Fibroblast of skin of right quadriceps (primary cell): Measurements from ENCODE around the gene BRSK1.

ENCODE experiments used
- DNase-seq: peaks from one replicate; pipeline ENCODE4 v3.0.0-alpha.2; 2013

Gene BRSK1

DNA sequence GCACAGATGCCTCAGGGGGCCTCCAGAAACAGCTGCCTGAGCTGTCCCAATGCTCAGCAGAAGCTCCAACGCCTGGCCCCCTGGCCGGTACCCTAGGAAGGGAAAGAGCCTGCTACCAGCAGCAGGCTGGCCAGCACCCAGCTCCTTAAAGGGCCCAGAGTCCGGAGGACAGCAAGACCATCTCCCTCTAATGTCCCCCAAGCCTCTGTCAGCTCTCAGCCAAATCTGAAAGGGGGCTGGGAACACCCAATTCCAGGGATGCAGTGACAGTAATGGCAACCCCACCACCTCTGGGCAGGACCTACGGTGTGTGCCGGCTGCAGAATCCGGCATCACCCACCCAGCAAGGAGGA lies 29.2 kb upstream of the BRSK1 start:
- no peak for DNase-seq

DNA sequence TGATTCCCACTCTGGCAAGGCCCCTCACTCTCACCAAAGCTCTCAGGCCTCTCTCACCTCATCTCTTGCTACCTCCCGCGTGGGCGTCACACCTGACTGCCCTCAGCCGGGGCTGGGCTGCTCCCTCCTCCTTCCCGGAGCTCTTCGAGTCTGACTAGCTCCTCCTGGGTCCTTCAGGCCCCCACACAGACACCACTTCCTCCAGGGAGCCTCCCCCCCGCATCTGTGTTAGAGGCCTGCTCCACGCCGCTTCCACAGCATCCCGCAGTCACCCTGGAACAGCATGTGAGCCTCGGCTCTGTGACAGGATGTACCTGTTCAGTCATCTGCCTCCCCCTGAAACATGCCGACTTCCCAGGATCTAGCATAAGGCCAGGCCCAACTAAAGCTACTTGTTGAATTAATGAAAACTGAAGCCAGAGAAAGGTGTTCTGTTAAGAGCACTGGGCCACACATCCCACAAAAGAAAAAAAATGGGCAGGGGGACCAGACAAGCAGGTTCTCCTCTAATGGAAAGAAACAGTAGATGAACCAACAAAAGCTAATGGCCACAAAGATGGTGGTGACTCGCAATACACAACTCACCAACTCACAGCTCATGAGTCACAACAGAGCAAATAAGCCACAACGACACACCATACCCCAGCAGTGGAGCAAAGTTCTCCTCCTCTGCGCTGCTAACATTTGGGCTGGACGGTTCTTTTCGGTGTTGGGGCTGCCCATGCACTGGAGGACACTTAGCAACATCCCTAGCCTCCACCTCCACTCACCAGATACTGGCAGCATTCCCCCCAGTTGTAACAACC lies 28.0 kb upstream of the BRSK1 start:
- peak; percentile 23 for DNase-seq

- DNase-seq = no peak
Observed at GRCh38 chr19:55256562-55257460, 27.0 kb upstream of the BRSK1 start.

- DNase-seq = no peak
Observed at GRCh38 chr19:55257461-55258420, 26.1 kb upstream of the BRSK1 start.

DNA sequence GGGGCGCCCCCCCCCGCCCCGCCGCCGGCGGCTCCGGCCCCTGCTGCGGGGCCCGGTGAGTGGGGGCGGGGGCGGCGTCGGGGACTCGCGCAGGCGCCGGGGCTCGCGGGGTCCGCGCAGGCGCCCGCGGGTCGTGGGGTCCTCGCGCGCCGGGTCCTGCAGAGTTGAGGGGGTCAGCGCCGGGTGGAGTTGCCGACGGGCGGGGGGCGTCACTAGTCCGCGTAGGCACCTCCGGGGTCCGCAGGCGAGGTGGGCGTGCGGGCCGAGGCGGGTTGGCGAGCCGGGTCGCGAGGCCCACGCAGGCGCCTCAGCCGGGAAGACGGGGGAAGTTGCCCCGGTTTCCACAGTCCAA lies 25.3 kb upstream of the BRSK1 start:
- DNase-seq = no peak

DNA sequence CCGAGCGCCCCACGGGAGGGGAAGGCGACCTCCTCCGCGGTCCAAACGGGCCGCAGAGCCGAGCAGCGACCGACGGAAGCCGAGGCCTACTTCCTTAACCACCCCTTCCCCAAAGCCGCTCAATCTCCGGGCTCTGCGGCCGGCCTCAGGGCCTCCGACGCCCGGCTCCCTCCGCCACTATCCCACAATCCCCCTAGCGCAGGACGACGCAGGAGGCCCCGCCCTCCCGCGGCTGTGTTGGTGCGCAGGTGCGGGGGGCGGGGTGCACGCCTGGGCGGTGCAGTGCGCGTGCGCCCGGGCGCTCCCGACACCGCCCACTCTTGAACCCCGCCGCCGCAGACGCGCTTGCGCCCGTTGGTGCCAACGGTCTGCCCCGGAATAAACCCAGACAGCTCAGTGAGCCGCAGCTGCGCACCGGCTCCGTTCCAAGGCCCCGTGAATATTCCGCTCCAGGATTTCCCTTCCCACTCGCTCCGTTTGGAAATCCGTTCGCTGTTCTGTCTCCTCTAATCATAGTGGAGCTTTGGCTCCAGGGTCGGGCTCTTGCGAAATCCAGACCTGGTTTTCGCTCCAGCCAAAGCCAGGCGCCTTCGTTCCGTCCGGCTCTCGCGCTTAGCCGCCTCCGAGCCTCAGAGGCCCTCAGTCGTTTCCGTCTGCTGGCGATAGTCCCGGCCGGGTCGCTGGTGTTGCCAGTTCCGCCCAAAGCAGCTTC lies 24.8 kb upstream of the BRSK1 start, which contains the start of gene PPP6R1:
Gene PPP6R1 (minus strand): TSS at position 190 of the 712 bp plus-strand sequence. CDS start 11,914 bp downstream, outside the sequence.
- peak; percentile 100 for DNase-seq

DNA sequence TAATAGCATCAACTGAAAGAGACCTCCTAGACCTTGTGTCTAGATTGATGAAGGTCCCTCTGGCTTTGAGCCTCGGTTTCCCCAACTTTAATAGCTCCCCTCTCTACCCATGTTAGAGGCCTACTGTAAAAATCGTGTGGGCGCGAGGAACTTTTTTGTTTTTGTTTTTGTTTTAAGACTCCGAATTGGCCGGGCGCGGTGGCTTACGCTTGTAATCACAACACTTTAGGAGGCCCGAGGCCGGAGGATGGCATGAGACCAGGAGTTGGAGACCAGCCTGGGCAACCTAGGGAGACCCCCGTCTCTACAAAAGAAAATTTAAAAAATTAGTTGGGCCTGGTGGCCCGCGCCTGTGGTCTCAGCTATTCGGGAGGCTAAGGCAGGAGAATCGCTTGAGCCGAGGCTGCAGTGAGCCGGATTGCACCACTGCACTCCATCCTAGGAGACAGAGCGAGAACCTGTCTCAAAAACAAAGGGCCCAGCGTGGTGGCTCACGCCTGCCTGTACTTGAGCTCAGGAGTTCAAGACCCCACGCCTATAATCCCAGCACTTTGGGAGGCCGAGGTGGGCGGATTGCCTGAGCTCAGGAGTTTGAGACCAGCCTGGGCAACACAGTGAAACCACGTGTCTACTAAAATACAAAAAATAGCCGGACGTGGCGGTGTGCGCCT lies 24.1 kb upstream of the BRSK1 start:
- no peak for DNase-seq

- no peak for DNase-seq
Observed at GRCh38 chr19:55261671-55262126, 22.1 kb upstream of the BRSK1 start.

DNA sequence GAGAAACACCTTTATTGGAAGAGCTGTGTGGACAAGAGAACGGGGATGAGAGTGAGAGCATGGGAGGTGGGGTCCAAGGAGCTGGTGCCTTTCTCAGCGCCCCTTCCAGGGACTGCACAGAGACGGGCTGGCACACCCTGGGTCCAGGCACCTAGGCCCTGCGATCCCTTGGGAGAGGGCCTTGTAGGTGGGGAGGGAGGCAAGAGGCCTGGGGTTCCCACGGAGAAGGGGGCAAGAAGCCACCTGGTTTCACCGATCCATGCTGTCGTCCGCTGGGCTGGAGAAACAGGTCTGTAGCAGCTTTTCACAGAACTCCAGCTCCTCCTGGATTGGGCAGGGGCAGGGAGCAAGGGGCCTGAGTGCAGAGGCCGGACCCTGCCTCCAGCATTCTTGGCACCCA lies 21.4 kb upstream of the BRSK1 start:
- no peak for DNase-seq

- no peak for DNase-seq
Observed at GRCh38 chr19:55264531-55264930, 19.3 kb upstream of the BRSK1 start.

GRCh38 chr19:55265173-55265572 lies 18.6 kb upstream of the BRSK1 start:
- DNase-seq = no peak

GRCh38 chr19:55265723-55266386 lies 17.9 kb upstream of the BRSK1 start:
- no peak for DNase-seq

- no peak for DNase-seq
Observed at GRCh38 chr19:55266404-55266803, 17.4 kb upstream of the BRSK1 start.

GRCh38 chr19:55266840-55267239 lies 17.0 kb upstream of the BRSK1 start:
- no peak for DNase-seq

- no peak for DNase-seq
Observed at GRCh38 chr19:55269299-55269698, 14.5 kb upstream of the BRSK1 start.

GRCh38 chr19:55270172-55270942 lies 13.4 kb upstream of the BRSK1 start:
- no peak for DNase-seq

- DNase-seq = no peak
Observed at GRCh38 chr19:55272142-55272541, 11.7 kb upstream of the BRSK1 start.

DNA sequence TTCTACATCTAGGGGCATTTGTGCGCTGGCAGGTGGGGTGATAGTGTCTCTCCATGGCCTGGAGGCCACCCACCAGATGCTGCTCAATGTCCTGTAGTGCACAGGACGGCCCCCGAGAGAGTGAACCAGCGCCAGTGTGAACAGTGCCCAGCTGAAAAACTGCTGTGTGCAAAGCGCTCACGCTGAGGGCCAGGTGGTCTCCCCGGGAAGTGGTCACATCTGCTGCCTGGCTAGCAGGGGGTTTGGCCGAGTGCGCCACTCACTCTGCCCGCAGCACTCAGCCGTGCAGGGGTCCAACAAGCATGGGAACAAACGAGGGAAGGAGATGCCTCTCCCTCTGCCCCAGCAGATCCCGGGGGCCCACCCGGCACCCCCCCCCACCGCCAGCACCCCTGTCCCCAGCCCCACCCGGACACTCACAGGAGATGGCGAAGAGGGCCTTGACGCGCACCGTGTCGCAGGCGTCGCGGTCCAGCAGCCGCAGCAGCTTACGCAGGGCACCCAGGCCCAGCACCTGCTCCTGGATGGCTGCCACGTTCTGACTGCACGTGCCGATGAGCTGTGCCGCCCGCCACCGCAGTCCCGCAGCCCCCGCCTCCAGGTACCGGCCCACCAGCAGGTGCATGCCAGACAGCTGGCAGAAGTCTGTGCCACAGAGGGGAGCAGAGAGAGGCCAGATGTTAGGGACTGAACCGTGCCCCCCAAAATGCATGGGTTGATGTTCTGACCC lies 9.7 kb upstream of the BRSK1 start:
- DNase-seq = no peak
